Liver (tissue), 3 donors: ENCODE data around the gene TMEM120B.

ENCODE experiments used
- CTCF ChIP-seq: fragments of 150-350 bp; IDR thresholded peaks from 2 replicates; pipeline ENCODE4 v1.5.1; 2017; ENCODE audit warnings: improper control_type of control experiment, low read depth, low read length; ENCODE audit not compliant: missing input control
- EGR1 ChIP-seq, 2 donors: IDR thresholded peaks; 2 replicates each; pipeline ENCODE4 v1.6.1; 2016 to 2018; ENCODE audit warnings: antibody characterized with exemption in 2 of 2, low read depth in 2 of 2
- JUND ChIP-seq, 2 donors: IDR thresholded peaks; 2 replicates each; pipeline ENCODE4 v1.6.1; 2016; ENCODE audit warnings: antibody characterized with exemption in 2 of 2
- MAX ChIP-seq: IDR thresholded peaks from 2 replicates; pipeline ENCODE4 v1.6.1; 2016; ENCODE audit warnings: antibody characterized with exemption
- RAD21 ChIP-seq, 2 donors: IDR thresholded peaks; 2 replicates each; pipeline ENCODE4 v1.6.1; 2016; ENCODE audit warnings: antibody characterized with exemption in 2 of 2, mild to moderate bottlenecking in 2 of 2
- REST ChIP-seq: IDR thresholded peaks from 2 replicates; pipeline ENCODE4 v1.6.1; 2016; ENCODE audit warnings: antibody characterized with exemption, mild to moderate bottlenecking
- RXRA ChIP-seq, 2 donors: IDR thresholded peaks; 2 replicates each; pipeline ENCODE4 v1.6.1; 2017 to 2018; ENCODE audit warnings: antibody characterized with exemption in 2 of 2, mild to moderate bottlenecking in 1 of 2
- SP1 ChIP-seq: IDR thresholded peaks from 2 replicates; pipeline ENCODE4 v1.6.1; 2018; ENCODE audit warnings: antibody characterized with exemption, mild to moderate bottlenecking
- donor health status: healthy.
- donor health status: healthy.

GRCh38 chr12:121769297-121769830, 56.8 kb downstream of the TMEM120B start:
- TF ChIP-seq JUND (IDR thresholded peaks at IDR 0.05) (no peak), CTCF (no peak), EGR1 (IDR thresholded peaks at IDR 0.05; ENCODE audit: low read depth in 2 of 2) (no peak), SP1 (no peak), MAX (no peak), REST (no peak), RAD21 (IDR thresholded peaks at IDR 0.05) (no peak), RXRA (IDR thresholded peaks at IDR 0.05) (no peak)
